HL-60 (cell line): ENCODE measurements around the gene SOX5.

Experiments used
- CTCF ChIP-seq: IDR thresholded peaks from one replicate; pipeline ENCODE4 v1.5.1; 2011; ENCODE audit warnings: low read length, control low read depth, inconsistent platforms; ENCODE audit not compliant: insufficient read depth
- POLR2AphosphoS5 ChIP-seq: IDR thresholded peaks from 2 replicates; pipeline ENCODE4 v1.6.1; 2012; ENCODE audit warnings: low read depth
- REST ChIP-seq: IDR thresholded peaks from 2 replicates; pipeline ENCODE4 v1.6.1; 2012; ENCODE audit warnings: low read depth; ENCODE audit not compliant: insufficient replicate concordance

GRCh38 chr12:23666866-23667265 lies 282.6 kb downstream of the SOX5 start:
- TF ChIP-seq CTCF (no peak), REST (no peak), POLR2AphosphoS5 (no peak)
